DOHH2 (cell line): ENCODE results near the gene ADGRL4.

Source experiments
- H3F3A ChIP-seq: fragments of 200-600 bp; sonication (generic), shearing (Covaris generic); 2 replicates; pipeline ENCODE4 v1.6.0; 2016; ENCODE audit warnings: antibody characterized with exemption, mild to moderate bottlenecking; ENCODE audit not compliant: control insufficient read depth, insufficient read depth
- H3K27ac ChIP-seq: fragments of 200-600 bp; sonication (generic); 2 replicates; pipeline ENCODE4 v1.5.1; 2014; ENCODE audit warnings: low read depth, mild to moderate bottlenecking, low read length, moderate library complexity
- H3K27me3 ChIP-seq: fragments of 200-600 bp; sonication (generic); 2 replicates; pipeline ENCODE4 v1.6.1; 2014; ENCODE audit warnings: mild to moderate bottlenecking, low read length, mixed read lengths; ENCODE audit not compliant: control insufficient read depth
- H3K36me3 ChIP-seq: fragments of 200-600 bp; sonication (generic); 2 replicates; pipeline ENCODE4 v1.6.1; 2014; ENCODE audit warnings: mild to moderate bottlenecking, low read length, moderate library complexity, mixed read lengths; ENCODE audit not compliant: control insufficient read depth
- H3K4me1 ChIP-seq: fragments of 200-600 bp; sonication (generic); 2 replicates; pipeline ENCODE4 v1.6.1; 2014; ENCODE audit warnings: mild to moderate bottlenecking, low read length, mixed read lengths; ENCODE audit not compliant: control insufficient read depth
- H3K4me2 ChIP-seq: fragments of 200-600 bp; sonication (generic); 2 replicates; pipeline ENCODE4 v1.6.0; 2014; ENCODE audit warnings: mild to moderate bottlenecking, low read length, moderate library complexity
- H3K4me3 ChIP-seq: fragments of 200-600 bp; sonication (generic); 2 replicates; pipeline ENCODE4 v1.5.1; 2014; ENCODE audit warnings: mild to moderate bottlenecking, low read length, mixed read lengths
- H3K79me2 ChIP-seq: fragments of 200-600 bp; sonication (generic); 2 replicates; pipeline ENCODE4 v1.6.1; 2014; ENCODE audit warnings: mild to moderate bottlenecking, low read length, mixed read lengths; ENCODE audit not compliant: control insufficient read depth
- H3K9me2 ChIP-seq: fragments of 200-600 bp; sonication (generic); replicated peaks from 2 replicates; pipeline ENCODE4 v1.6.1; 2014; ENCODE audit warnings: mild to moderate bottlenecking, low read length, mixed read lengths; ENCODE audit not compliant: control insufficient read depth
- H3K9me3 ChIP-seq: fragments of 200-600 bp; sonication (generic); 2 replicates; pipeline ENCODE4 v1.6.1; 2014; ENCODE audit warnings: antibody characterized with exemption, low read length, mixed read lengths; ENCODE audit not compliant: control insufficient read depth, insufficient read depth
- H4K20me1 ChIP-seq: fragments of 200-600 bp; sonication (generic); 2 replicates; pipeline ENCODE4 v1.6.0; 2014; ENCODE audit warnings: low read depth, mild to moderate bottlenecking, antibody characterized with exemption, low read length, moderate library complexity; ENCODE audit not compliant: control insufficient read depth, insufficient read depth
- CTCF ChIP-seq: fragments of 200-600 bp; sonication (generic); IDR thresholded peaks from one replicate; pipeline ENCODE4 v1.5.1; 2014; ENCODE audit warnings: antibody characterized with exemption, mild to moderate bottlenecking, low read depth, low read length; ENCODE audit not compliant: poor library complexity, severe bottlenecking
- EZH2phosphoT487 ChIP-seq: fragments of 200-600 bp; sonication (generic); IDR thresholded peaks from 2 replicates; pipeline ENCODE4 v1.6.1; 2017; ENCODE audit warnings: borderline replicate concordance, mild to moderate bottlenecking, antibody characterized with exemption, low read length, moderate library complexity, mixed read lengths

The ADGRL4 gene

DNA sequence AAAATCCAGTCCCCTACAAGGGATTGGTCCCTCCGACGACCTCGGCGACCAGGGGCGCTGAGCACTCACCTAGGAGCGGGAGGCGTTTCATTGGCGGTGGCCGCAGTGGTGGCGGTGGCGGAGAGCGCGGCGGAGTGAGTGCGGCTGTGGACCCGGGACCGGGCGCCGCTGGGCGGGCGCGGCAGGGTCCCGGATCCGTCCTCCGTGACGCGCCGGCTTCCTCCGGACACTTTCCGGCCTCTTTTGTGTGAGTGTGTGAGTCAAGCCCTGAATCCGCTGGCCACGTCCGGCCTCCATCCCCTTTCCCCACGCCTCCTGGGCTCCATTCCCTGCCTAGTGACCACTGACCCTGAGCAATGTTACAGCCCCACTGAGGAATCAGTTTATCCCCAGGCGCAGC is at the start of gene ADGRL4:
ADGRL4 (minus strand) TSS at position 167 of the 400 bp plus-strand sequence; CDS start at position 91, 76 bp downstream.
- no peaks in the 10 kb centered on the region for H4K20me1 ChIP-seq
- H3K36me3 ChIP-seq = no peaks in the 10 kb centered on the region
- TF ChIP-seq CTCF (no peak), EZH2phosphoT487 (no peak)
- H3K9me3 ChIP-seq = no peaks in the 10 kb centered on the region
- H3K79me2 ChIP-seq = no peaks in the 10 kb centered on the region
- no peaks in the 10 kb centered on the region for H3K4me1 ChIP-seq
- H3K27me3 ChIP-seq = no peaks in the 10 kb centered on the region
- no peak within 1 kb of the TSS for H3K4me3 ChIP-seq
- no peak within 1 kb of the TSS for H3K27ac ChIP-seq
- H3K4me2 ChIP-seq = no peak within 1 kb of the TSS
- H3F3A ChIP-seq = no peaks in the 10 kb centered on the region
- H3K9me2 ChIP-seq = no peaks in the 10 kb centered on the region

DNA sequence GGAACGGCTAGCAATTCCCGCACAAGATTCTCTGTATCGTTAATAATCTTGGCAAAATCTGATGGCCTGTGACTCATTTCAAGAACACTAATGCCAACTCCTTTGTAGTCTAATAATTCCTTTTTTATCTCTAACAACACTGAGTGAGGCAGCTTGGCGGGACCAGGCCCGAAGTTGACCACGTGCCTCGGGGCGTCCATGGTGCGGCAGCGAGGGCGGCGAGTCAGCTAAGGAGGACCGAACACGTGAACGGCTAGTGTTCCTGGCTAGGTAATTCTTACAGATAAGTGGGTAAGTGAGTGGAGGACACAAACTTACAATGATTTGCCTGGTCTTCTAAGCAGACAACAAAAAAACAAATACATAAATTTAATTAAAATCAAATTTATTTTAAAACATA is 49.3 kb upstream of the ADGRL4 start:
- Histone ChIP-seq H4K20me1 (no peaks in the 10 kb centered on the region), H3K4me1 (no peaks in the 10 kb centered on the region), H3K4me2 (no peak overlapping the region), H3K36me3 (no peaks in the 10 kb centered on the region), H3K4me3 (no peak overlapping the region), H3K79me2 (no peaks in the 10 kb centered on the region), H3F3A (no peaks in the 10 kb centered on the region), H3K27ac (no peak overlapping the region), H3K27me3 (no peaks in the 10 kb centered on the region), H3K9me3 (no peaks in the 10 kb centered on the region), H3K9me2 (no peaks in the 10 kb centered on the region)
- no peak for TF ChIP-seq CTCF
- TF ChIP-seq EZH2phosphoT487 = no peak

- no peaks in the 10 kb centered on the region for H3K9me2 ChIP-seq
- no peaks in the 10 kb centered on the region for H4K20me1 ChIP-seq
- H3K36me3 ChIP-seq = no peaks in the 10 kb centered on the region
- no peaks in the 10 kb centered on the region for H3K4me1 ChIP-seq
- TF ChIP-seq EZH2phosphoT487 = no peak
- TF ChIP-seq CTCF = no peak
- no peak overlapping the region for H3K4me2 ChIP-seq
- H3F3A ChIP-seq = no peaks in the 10 kb centered on the region
- H3K9me3 ChIP-seq = no peaks in the 10 kb centered on the region
- no peak overlapping the region for H3K4me3 ChIP-seq
- no peaks in the 10 kb centered on the region for H3K27me3 ChIP-seq
- H3K27ac ChIP-seq = no peak overlapping the region
- no peaks in the 10 kb centered on the region for H3K79me2 ChIP-seq
These were observed 46.4 kb upstream of the ADGRL4 start for GRCh38 chr1:79052829-79053449.
